GM12878 (cell line): Measurements from ENCODE around the gene ATF7. TPM values are rescaled to one million over a fixed set of nuclear protein-coding genes. Genes with fewer than 3 reads are reported as not detected.
A peak's percentile ranks its signal among the peaks of the same experiment; 100 is the strongest.

Source experiments
- ASH2L ChIP-seq: fragments of 300-600, 200-600 bp; sonication (generic); IDR thresholded peaks from 2 replicates; pipeline ENCODE4 v1.6.1; 2017; ENCODE audit warnings: low read depth, mild to moderate bottlenecking, borderline replicate concordance
- ATF7 ChIP-seq: fragments of 450-650 bp; IDR thresholded peaks from 2 replicates; pipeline ENCODE4 v1.6.1; 2016; ENCODE audit warnings: low read depth, mild to moderate bottlenecking
- CBX5 ChIP-seq: sonication (generic); IDR thresholded peaks from 2 replicates; pipeline ENCODE4 v1.6.1; 2016; ENCODE audit warnings: low read depth, moderate library complexity, mild to moderate bottlenecking, inconsistent platforms
- CHD1 ChIP-seq: IDR thresholded peaks from 2 replicates; pipeline ENCODE4 v1.6.1; 2012; ENCODE audit warnings: low read depth, low read length, improper control_type of control experiment
- CHD4 ChIP-seq: fragments of 200-600 bp; sonication (generic); IDR thresholded peaks from 2 replicates; pipeline ENCODE4 v1.6.1; 2016; ENCODE audit warnings: mild to moderate bottlenecking
- EED ChIP-seq: sonication (generic); IDR thresholded peaks from 2 replicates; pipeline ENCODE4 v1.6.1; 2016; ENCODE audit warnings: antibody characterized with exemption, low read depth
- ETV6 ChIP-seq, 2 experiments: fragments of 450-650 bp in 1 of 2; IDR thresholded peaks in 1 of 2; conservative IDR thresholded peaks in 1 of 2; 2 replicates each; pipeline ENCODE4 v1.6.1; 2014; ENCODE audit warnings: antibody characterized with exemption in 1 of 2, borderline replicate concordance in 1 of 2, low read depth in 1 of 2, mild to moderate bottlenecking in 1 of 2, moderate library complexity in 1 of 2
- HDGF ChIP-seq: fragments of 450-650 bp; IDR thresholded peaks from 2 replicates; pipeline ENCODE4 v1.6.1; 2016; ENCODE audit warnings: antibody characterized with exemption
- IKZF1 ChIP-seq: fragments of 450-650 bp; conservative IDR thresholded peaks from 2 replicates; pipeline ENCODE4 v1.6.1; 2017; ENCODE audit warnings: antibody characterized with exemption, mild to moderate bottlenecking
- IKZF2 ChIP-seq, 2 experiments: fragments of 450-650 bp; IDR thresholded peaks; 2 replicates each; pipeline ENCODE4 v1.6.1; 2017; ENCODE audit warnings: mild to moderate bottlenecking in 2 of 2, moderate library complexity in 2 of 2
- MEF2A ChIP-seq: IDR thresholded peaks from 2 replicates; pipeline ENCODE4 v1.6.1; 2011; ENCODE audit warnings: low read depth, mild to moderate bottlenecking, low read length, moderate library complexity; ENCODE audit not compliant: insufficient read depth
- NFYA ChIP-seq: IDR thresholded peaks from 2 replicates; pipeline ENCODE4 v1.6.1; 2011; ENCODE audit warnings: low read depth, mild to moderate bottlenecking, low read length, improper control_type of control experiment, borderline replicate concordance
- NR2C1 ChIP-seq: fragments of 450-650 bp; IDR thresholded peaks from 2 replicates; pipeline ENCODE4 v1.6.1; 2017; ENCODE audit warnings: antibody characterized with exemption, mild to moderate bottlenecking, moderate library complexity
- RBBP5 ChIP-seq: fragments of 200-600 bp; sonication (generic); conservative IDR thresholded peaks from 2 replicates; pipeline ENCODE4 v1.6.1; 2016
- SUPT20H ChIP-seq: IDR thresholded peaks from 2 replicates; pipeline ENCODE4 v1.6.1; 2011; ENCODE audit warnings: low read depth, mild to moderate bottlenecking, low read length, moderate library complexity, borderline replicate concordance; ENCODE audit not compliant: control insufficient read depth
- ZBED1 ChIP-seq: IDR thresholded peaks from 2 replicates; pipeline ENCODE4 v1.6.1; 2016; ENCODE audit warnings: borderline replicate concordance
- ZNF622 ChIP-seq: fragments of 450-650 bp; IDR thresholded peaks from 2 replicates; pipeline ENCODE4 v1.6.1; 2017; ENCODE audit warnings: mild to moderate bottlenecking, inconsistent platforms
- ZSCAN29 ChIP-seq: fragments of 450-650 bp; IDR thresholded peaks from 2 replicates; pipeline ENCODE4 v1.6.1; 2017; ENCODE audit warnings: mild to moderate bottlenecking, moderate library complexity
- polyA plus RNA-seq, 11 experiments: library from polyadenylated mRNA; depleted of rRNA in 4 of 11; unstranded in 6 of 11; stranded (reverse) in 5 of 11; fragments of >200 nt; fragmentation: Nextera tagmentation in 4 of 11; fragmentation: Illumina TruSeq in 1 of 11; extraction: Ambion mirVana in 4 of 11; extraction: Trizol in 1 of 11; gene quantifications; 1 replicate in 1 of 11; 2 replicates in 10 of 11; pipeline versions ENCODE4 v1.2.1 to v1.2.3, GENCODE V29; 2011 to 2016; ENCODE audit warnings: inconsistent platforms in 2 of 11, missing spikeins in 2 of 11, low read depth in 1 of 11
- total RNA-seq, 4 experiments: library from RNA; depleted of rRNA in 3 of 4; stranded (reverse); fragments of >200 nt in 3 of 4; fragmentation: Illumina TruSeq in 1 of 4; extraction: Trizol in 1 of 4; gene quantifications; 2 replicates each; pipeline versions ENCODE4 v1.2.1 to v1.2.3, GENCODE V29; 2013 to 2021
- TF ChIP-seq, protein P1 (sequence below): IDR thresholded peaks from 2 replicates; pipeline ENCODE4 v1.6.1; 2012; ENCODE audit warnings: mild to moderate bottlenecking, low read depth, low read length
- TF ChIP-seq, protein P2 (sequence below): fragments of 450-650 bp; IDR thresholded peaks from 2 replicates; pipeline ENCODE4 v1.6.1; 2016; ENCODE audit warnings: mild to moderate bottlenecking
- TF ChIP-seq, protein P3 (sequence below): fragments of 450-650 bp; IDR thresholded peaks from 2 replicates; pipeline ENCODE4 v1.6.1; 2018; ENCODE audit warnings: borderline replicate concordance, mild to moderate bottlenecking; ENCODE audit not compliant: partially characterized antibody
- TF ChIP-seq, protein P4 (sequence below): fragments of 450-650 bp; IDR thresholded peaks from 2 replicates; pipeline ENCODE4 v1.6.1; 2017; ENCODE audit warnings: mild to moderate bottlenecking, low read depth, inconsistent platforms; ENCODE audit not compliant: poor library complexity, severe bottlenecking

Gene ATF7
- total and polyA plus RNA-seq, 10 of the 15 experiments (the other 5 are each of a cell fraction or from before 2014, with no cell fraction given), result 9.1 to 30.7 (median 21.8) TPM

DNA sequence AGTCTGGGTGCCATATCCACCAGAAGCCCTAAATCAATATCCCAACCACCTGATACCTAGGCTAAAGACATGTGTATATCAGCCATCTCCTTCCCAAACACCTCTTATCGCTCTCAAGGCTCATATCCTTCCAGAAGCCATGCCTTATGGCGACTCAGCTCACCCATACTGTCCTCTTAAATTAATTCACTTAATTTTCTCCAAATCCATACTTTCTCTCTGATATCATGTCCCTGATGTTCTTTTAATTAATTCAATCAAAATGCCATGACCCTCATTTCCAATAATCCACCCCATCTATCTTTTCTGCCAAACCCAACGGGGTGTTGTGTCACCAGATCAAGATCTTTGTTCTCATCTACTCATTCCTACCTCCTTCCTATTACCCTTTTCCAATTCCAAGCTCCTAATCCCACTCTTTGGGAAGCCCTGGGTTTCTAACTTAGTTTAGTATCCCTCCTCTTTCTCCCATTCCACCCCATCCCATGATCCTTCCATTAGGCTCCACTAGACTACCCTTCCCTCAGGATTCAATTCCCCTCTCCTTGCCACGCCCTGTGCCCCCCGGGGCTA is 723 bp downstream of the ATF7 start (continued):
- TF ChIP-seq, protein P1, sequence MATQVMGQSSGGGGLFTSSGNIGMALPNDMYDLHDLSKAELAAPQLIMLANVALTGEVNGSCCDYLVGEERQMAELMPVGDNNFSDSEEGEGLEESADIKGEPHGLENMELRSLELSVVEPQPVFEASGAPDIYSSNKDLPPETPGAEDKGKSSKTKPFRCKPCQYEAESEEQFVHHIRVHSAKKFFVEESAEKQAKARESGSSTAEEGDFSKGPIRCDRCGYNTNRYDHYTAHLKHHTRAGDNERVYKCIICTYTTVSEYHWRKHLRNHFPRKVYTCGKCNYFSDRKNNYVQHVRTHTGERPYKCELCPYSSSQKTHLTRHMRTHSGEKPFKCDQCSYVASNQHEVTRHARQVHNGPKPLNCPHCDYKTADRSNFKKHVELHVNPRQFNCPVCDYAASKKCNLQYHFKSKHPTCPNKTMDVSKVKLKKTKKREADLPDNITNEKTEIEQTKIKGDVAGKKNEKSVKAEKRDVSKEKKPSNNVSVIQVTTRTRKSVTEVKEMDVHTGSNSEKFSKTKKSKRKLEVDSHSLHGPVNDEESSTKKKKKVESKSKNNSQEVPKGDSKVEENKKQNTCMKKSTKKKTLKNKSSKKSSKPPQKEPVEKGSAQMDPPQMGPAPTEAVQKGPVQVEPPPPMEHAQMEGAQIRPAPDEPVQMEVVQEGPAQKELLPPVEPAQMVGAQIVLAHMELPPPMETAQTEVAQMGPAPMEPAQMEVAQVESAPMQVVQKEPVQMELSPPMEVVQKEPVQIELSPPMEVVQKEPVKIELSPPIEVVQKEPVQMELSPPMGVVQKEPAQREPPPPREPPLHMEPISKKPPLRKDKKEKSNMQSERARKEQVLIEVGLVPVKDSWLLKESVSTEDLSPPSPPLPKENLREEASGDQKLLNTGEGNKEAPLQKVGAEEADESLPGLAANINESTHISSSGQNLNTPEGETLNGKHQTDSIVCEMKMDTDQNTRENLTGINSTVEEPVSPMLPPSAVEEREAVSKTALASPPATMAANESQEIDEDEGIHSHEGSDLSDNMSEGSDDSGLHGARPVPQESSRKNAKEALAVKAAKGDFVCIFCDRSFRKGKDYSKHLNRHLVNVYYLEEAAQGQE, result no peak
- no peak for TF ChIP-seq ASH2L
- TF ChIP-seq IKZF2 (IDR thresholded peaks at IDR 0.05), result peak in 1 of 2 experiments; percentile 51; a peak in 1 of 4 replicates
- no peak for TF ChIP-seq CBX5
- no peak for TF ChIP-seq NFYA
- TF ChIP-seq ATF7, result no peak
- TF ChIP-seq, protein P2, sequence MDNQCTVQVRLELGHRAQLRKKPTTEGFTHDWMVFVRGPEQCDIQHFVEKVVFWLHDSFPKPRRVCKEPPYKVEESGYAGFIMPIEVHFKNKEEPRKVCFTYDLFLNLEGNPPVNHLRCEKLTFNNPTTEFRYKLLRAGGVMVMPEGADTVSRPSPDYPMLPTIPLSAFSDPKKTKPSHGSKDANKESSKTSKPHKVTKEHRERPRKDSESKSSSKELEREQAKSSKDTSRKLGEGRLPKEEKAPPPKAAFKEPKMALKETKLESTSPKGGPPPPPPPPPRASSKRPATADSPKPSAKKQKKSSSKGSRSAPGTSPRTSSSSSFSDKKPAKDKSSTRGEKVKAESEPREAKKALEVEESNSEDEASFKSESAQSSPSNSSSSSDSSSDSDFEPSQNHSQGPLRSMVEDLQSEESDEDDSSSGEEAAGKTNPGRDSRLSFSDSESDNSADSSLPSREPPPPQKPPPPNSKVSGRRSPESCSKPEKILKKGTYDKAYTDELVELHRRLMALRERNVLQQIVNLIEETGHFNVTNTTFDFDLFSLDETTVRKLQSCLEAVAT, result 0 out of 2 replicates have a peak, but pooled peaks have one; percentile 73
- TF ChIP-seq ETV6 (conservative IDR thresholded peaks at IDR 0.05 in 1 of 2, IDR thresholded peaks at IDR 0.05 in 1 of 2; ENCODE audit: borderline replicate concordance in 1 of 2, low read depth in 1 of 2), result no peak
- TF ChIP-seq, protein P3, sequence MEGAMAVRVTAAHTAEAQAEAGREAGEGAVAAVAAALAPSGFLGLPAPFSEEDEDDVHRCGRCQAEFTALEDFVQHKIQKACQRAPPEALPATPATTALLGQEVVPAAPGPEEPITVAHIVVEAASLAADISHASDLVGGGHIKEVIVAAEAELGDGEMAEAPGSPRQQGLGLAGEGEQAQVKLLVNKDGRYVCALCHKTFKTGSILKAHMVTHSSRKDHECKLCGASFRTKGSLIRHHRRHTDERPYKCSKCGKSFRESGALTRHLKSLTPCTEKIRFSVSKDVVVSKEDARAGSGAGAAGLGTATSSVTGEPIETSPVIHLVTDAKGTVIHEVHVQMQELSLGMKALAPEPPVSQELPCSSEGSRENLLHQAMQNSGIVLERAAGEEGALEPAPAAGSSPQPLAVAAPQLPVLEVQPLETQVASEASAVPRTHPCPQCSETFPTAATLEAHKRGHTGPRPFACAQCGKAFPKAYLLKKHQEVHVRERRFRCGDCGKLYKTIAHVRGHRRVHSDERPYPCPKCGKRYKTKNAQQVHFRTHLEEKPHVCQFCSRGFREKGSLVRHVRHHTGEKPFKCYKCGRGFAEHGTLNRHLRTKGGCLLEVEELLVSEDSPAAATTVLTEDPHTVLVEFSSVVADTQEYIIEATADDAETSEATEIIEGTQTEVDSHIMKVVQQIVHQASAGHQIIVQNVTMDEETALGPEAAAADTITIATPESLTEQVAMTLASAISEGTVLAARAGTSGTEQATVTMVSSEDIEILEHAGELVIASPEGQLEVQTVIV, result no peak
- no peak for TF ChIP-seq ZSCAN29
- TF ChIP-seq IKZF1, result peak; percentile 37; the same call in 1 of the 2 replicates
- TF ChIP-seq, protein P4, sequence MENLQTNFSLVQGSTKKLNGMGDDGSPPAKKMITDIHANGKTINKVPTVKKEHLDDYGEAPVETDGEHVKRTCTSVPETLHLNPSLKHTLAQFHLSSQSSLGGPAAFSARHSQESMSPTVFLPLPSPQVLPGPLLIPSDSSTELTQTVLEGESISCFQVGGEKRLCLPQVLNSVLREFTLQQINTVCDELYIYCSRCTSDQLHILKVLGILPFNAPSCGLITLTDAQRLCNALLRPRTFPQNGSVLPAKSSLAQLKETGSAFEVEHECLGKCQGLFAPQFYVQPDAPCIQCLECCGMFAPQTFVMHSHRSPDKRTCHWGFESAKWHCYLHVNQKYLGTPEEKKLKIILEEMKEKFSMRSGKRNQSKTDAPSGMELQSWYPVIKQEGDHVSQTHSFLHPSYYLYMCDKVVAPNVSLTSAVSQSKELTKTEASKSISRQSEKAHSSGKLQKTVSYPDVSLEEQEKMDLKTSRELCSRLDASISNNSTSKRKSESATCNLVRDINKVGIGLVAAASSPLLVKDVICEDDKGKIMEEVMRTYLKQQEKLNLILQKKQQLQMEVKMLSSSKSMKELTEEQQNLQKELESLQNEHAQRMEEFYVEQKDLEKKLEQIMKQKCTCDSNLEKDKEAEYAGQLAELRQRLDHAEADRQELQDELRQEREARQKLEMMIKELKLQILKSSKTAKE, result no peak
- peak; percentile 17; the same call in 1 of the 2 replicates for TF ChIP-seq EED
- TF ChIP-seq CHD1, result no peak
- no peak for TF ChIP-seq RBBP5
- TF ChIP-seq CHD4, result no peak
- peak; percentile 67; the same call in 1 of the 2 replicates for TF ChIP-seq HDGF
- TF ChIP-seq ZBED1, result no peak
- no peak for TF ChIP-seq ZNF622
- TF ChIP-seq SUPT20H, result no peak
- TF ChIP-seq MEF2A, result no peak
- TF ChIP-seq NR2C1, result no peak
